Daoy (cell line): ENCODE data around the gene SPECC1. TPM values are rescaled to one million over a fixed set of nuclear protein-coding genes. Genes with fewer than 3 reads are reported as not detected.
"Not testable (repeated sequence)": the region's sequence is repeated elsewhere in the genome, so short reads cannot be mapped to it uniquely, and the experiment has no call there.

Experiments
- DNase-seq: peaks from one replicate; pipeline ENCODE4 v3.0.0-alpha.2; 2015; ENCODE audit warnings: low read depth
- total RNA-seq: library from RNA; depleted of rRNA; stranded (reverse); fragments of >200 nt; shearing (Covaris generic); gene quantifications from 2 replicates; pipeline ENCODE4 v1.2.3, GENCODE V29; 2014

The SPECC1 gene
- total RNA-seq, 1 experiment from 2014 or later: 43.0 TPM

DNA sequence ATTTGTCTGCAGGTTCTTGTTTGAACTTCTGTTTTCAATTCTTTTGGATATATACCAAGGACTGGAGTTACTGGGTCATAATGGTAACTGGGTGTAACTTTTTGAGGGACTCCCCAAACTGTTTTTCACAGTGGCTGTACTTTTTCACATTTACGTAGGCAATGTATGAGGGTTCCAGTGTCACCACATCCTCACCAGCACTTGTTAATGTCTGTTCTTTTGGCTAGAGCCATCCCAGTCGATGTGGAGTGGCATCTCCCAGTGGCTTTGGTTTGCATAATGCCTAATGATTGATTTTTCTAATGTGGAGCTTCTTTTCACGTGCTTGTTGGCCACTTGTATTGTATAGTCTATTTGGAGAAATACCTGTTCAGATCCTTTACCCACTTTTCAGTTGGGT, 59.3 kb downstream of the SPECC1 start:
- no peak for DNase-seq

DNA sequence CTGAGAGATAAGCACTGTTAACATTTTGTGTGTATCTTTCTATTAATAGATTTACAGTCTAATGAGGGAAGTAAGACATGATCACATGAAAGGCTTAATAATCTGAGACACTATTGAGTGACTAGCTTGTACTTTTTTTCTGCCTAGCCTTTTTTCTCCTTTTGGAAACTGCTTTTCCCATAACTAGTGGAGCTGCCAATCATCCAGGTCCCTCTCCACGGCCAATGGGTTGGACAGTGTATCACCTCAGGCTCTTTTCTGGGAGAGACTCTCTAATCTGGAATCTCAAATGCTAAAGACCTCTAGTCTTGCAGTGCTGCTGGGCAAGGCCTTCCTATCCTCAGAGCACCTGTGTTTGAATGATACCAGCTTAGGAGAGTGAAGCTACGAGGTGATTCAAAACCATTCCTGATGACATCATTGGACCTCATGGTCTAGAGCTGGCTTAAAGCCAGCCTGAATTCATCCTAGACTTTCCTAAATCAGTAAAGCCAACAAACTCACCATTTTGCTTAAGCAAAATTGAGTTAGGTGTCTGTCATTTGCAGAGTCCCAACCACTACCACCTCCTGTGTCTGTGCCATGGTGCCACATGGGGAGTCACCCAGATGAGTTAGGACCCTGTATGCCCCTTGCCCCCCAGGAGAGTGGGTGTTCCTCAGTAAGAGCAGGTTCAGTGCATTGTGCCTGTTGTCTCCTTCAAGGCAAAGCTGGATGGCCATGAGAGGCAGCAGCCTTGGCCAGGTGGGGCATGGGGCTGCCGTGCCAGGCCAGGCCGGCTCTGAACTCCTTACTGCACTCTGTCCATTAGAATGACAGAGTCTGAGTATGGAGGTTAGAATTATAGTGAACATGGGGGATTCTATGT, 62.9 kb downstream of the SPECC1 start:
- no peak for DNase-seq

DNA sequence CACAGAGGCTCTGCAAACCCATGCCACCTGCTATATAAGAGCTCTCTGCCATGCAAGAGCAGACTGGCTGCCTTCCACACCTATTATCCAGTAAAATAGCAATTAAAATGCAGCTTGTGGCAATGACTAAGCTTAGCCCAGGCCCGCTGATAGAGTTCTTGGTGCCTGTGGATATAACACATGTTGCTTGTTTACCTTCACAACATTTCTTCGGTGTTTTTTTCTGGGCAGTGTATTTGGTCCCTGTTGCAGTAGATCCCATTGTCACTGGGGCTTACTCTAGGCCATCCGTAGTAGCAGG, 63.5 kb downstream of the SPECC1 start:
- no peak for DNase-seq

DNA sequence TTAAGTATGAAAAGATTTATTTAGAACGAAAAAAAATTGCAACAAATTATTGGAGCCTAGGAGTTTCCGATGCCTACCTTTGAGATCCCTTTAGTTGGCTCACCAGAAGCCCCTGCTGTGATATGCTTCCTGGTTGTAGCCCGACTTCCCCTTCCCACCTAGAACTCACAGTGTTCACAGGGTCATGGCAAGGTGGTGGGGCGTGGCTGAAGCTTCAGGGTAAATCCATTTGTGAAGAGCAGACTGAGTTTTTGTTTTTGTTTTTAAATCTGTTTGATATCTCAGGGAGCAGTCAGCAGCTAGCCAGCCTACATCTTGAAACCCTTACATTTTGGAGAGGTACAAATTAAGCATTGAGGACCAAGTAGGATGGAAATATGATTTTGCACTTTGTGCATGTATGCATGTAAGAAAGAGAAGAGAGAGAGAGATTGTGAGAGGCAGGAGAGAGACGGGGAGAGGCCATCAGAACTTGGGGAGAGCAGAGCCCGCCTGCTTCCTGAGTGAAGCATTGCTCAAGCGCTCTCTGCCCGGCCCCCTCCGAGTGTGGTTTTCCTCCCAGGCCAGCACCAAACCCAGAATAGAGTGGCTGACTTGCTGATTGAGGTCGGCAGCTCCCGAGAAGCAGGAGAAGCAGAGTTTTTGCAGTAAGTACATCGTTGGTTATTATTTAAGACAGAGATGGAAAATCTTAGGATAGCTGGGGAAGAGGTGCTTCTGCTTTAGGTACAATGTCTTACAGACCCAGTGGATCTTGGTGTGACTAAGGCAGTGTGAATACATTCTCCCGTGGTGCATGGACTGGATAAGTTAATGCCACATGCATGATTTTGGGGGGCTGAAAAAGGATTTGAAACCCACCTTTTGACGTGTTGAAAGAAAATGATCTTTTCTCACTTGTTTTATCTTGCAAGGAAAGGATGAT, 64.2 kb downstream of the SPECC1 start:
- DNase-seq: peak; percentile 67

DNA sequence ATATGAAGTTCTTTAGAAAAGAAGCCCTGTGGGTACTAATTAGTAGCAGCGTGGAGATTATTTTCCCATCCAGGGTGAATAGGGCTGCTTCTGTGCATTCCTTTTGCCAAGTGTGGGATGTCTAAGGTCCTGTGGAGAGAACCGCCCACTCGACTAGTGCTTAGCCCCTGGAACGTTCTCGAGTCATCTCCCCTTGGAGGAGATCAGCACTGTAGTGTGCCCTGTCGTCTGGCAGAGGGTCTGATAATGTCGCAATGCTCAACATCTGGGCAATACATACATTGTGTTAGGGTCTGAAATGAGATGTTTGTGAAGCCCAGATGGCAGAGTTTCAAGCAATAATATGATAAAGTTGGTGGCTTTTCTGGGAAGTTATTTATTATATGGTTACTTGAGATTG, 64.8 kb downstream of the SPECC1 start:
- no peak for DNase-seq

DNA sequence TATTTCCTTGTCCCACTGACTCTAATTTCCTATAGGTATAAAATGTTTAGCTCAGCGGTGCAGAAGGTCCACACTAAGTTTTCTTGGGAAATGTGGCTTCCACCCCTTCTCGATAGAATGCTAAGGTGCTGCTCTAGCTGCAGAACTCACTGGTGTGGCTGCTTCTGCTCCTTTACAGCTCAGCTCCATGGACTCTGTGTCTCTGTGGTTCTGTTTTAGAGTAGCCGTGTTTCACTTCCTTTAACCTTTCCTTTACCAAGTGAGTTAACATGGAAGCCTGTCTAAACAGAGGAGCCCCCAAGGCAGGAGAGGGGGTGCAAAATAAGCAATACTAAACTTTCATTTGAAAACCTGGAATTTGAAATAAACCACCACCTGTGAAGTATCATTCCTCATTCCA, 65.3 kb downstream of the SPECC1 start:
- DNase-seq: no peak

DNA sequence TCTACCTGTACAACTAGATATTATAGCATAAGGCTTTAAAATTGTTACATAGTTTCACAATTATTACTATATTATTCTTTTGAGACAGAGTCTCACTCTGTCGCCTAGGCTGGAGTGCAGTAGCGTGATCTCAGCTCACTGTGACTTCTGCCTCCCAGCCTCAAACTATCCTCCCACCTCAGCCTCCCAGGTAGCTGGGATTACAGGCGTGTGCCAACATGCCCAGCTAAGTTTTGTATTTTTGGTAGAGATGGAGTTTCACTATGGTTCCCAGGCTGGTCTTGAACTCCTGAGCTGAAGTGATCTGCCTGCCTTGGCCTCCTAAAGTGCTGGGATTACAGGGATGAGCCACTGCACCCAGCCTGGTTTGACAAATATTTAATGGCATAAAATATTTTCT, 67.0 kb downstream of the SPECC1 start:
- not testable (repeated sequence) for DNase-seq

DNA sequence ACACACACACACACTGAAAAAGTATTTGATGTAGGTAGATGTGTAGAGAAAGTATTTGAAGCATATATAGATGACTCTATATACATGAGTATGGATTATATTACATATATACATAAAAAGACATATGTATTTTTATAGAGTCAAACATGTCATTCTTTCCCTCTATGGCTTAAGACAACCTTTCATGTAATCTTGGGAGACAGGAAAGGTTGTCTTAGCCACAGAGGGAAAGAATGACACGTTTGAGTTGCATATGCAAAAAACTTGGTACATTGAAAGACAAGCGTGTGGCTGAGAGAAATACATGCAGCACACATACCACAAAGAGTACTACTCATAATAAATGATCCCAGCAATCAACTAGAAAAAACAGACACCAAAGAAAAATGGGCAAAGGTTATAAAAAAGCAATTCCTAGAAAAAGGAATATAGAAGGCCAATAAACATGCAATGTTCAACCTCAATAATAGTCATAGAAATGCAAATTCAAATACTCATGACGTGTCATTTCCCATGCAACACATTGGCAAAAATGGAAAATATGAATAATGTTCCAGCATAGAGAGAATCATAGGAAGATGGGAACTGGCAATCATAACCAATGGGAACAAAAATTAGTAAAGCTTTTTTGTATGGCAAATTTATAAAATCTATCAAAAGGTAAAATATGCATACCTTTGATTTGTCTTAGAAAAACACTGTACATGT, 69.0 kb downstream of the SPECC1 start:
- no peak for DNase-seq

DNA sequence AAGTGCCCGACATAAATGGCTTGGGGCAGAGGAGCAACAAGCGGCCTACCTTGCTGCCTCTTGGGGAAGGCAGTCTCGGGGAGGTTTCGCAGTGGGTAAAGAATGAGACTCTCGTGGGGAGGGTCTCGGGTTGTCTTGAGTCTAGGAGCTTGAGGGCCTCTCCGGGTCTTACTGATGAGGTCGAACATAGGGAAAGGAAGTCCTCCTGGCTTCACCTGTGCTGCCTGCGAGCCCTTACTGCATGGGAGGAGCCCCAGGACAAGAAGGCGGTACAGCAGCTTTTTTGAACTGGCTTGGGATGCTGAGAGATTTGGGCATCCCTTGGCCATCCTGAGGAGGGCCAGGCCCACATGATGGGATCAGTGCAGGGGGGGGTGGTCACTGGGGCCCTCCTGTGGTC, 71.4 kb downstream of the SPECC1 start:
- no peak for DNase-seq

DNA sequence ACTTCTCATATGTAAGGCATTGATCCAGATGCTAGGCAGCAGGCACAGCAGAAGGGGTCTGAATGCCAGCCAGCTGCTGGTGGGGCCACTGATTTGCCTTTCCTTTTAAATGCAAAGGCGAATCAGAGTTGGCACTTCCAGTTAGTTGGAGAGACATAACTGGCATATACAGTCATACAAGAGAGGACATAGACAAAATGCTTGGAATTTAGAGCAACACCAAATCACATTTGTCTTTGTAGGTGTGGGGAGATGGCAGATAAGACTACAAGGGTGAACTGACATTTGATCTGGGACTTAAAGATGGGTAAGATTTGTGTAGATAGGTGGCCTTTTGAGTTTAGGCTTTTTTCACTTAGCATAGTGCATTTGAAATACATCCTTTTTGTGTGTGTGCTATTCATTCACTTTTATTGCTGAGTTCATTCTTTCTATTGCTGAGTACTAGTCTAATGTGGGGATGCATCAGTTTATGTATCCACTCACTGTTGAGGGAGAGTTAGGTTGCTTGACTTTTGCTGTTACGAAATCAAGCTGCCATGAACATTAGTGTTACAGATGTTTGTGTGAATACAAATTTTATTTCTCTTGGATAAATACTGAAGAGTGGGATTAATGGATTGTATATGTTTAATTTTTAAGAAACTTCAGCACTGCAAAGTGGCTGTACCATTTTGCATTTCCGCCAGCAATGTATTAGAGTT, 74.1 kb downstream of the SPECC1 start:
- DNase-seq: no peak

DNA sequence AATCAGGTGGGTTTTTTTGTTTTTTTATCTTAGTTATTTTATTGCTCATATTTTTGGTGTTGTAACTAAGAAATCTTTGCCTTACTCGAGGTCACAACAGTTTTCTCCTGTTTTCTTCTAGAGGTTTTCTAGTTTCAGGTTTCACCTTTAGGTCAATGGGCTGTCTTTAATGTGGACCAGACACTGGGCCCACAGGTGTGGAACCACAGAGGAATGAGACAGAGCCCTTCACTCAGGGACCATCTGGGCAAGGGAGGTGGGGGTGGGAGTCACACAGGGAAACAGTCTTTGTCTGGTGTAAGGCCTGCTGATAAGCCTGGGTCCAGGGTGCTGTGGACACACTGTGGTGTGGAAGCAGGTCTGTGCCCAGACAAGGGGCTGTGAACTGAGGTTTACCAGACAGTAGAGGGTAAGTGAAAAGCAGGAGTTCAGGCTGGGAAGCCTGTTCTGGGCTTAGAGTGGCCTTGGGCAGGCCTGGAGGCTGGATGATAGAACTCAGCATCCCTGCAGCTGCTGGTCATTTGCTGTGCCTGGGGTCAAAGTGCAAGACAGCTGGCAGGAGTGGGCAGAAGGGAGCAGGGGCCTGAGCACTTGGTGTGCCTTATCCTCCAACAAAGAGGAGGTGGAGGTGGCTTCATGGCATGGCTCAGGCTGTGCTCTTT, 75.6 kb downstream of the SPECC1 start:
- no peak for DNase-seq

DNA sequence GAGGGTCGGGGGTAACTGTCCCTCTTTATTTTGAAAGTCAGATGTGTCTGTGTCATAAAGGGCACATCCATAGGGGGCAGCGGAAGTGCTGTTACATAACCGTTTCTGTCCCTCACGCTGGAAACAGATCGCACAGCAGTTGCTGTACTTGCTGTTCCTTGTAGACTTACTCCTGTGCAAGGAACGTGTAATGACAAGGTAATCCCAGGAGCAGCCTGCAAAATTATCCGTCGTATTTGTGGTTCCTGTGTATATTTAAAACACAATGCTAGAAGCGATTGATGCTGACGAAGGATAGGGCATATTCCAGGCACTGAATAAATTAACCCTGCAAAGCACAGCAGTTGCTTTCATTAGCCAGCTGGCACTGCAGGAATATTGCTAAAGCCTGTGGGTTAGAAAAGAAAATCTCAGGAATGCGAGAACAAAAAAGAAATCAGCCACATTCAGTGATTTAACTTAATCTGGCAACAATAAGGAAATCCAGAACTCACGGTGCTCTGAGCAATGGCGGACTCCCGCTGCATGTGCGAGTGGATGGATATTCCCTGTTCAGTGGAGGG, 76.2 kb downstream of the SPECC1 start:
- no peak for DNase-seq

DNA sequence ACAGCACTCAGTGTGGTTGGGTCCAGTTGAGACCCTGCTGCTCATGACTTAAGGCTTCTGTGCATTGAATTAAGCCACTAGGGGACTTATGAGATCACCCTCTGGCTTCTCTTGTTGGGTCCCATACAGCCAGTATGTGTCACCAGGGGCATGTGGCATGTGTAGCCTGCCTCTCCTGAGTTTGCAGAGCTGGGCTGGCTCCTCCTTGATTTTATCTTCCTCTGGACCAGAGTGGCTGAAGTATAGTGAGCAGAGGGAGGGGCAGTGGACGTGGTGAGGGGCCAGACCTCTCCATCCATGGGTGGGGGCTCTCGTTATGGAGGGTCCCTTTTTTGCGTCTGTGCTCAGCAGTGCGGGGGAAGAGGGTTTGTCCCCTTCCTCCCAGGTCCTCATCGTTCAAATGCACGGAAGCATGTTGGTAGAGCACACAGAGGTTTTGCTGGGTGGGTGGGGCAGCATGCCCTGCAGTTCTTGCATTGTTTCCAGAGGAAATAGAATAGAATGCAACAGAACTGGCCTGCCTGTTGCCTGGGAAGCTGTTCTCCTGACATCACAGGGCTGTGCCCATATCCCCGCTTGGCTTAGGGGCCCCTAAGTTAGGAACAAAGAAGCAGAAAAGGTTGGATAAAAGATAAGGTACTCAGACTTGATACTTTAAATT, 77.4 kb downstream of the SPECC1 start:
- no peak for DNase-seq

DNA sequence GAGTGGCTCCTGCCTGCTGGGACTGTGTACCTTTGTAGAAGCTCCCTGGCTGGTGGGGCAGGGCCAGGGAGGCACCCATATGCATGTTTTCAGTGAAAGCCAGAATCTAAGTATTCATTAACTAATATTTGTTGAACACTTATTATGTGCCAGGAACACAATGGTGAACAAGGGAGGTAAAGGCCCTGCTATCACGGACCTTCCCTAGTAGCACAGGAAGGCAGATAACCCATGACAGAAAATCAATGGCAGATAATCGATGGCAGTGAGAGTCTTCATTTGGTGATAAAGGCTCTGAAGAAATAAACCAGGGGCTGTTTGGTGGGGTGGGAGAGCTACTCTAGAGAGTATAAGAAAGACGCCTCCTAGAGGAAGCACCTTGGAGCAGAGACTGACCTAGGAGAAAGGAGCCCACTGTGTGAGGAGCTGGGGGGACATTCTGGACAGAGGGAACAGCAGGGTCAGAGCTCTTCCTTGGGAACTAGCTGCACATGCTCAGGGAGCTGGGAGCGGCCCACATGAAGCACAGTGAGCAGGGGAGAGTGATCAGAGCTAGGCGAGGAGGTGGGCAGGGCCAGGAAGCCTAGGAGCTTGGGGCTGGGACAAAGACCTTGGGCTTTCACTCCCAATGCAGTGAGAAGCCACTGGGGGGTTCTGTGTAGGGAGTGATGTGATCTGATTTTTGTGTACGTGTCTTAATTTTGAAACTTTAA, 78.5 kb downstream of the SPECC1 start:
- no peak for DNase-seq

DNA sequence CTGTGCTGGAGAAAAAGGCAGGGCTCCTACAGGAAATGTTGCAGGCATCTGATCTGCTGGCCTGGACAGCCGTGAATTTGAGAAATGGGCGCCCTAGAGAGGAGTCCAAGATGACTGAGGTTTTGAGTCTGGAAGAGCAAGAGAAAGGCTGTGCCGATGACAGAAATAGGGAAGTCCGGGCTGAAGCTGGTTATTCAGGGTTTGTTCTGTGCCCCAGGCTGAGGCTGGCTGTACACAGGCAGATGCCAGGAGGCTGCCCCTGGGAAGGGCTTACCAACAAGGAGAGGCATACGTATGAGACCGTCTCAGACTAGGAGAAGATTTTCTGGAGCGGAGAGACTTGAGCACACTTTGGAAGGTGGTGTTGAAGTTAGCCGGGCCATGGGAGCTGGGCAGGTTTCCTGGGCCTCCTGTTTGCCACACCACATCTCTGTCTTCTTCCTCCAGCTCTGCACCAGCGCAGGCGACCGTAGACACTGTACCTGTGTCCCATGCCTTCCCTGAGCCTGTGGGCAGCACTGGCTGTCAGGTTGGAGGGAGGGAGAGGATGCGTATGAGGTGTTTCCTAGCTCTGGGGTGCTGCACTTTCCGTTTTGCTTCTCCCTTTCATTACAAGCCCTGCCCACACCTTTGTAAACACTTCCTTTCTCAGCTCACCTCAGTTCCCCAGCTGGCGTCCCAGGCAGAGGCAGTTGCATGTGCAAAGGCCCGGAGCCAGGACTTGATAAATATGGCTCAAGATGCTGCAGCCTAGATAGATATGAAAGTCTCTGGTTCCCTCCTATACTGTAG, 80.8 kb downstream of the SPECC1 start:
- no peak for DNase-seq

DNA sequence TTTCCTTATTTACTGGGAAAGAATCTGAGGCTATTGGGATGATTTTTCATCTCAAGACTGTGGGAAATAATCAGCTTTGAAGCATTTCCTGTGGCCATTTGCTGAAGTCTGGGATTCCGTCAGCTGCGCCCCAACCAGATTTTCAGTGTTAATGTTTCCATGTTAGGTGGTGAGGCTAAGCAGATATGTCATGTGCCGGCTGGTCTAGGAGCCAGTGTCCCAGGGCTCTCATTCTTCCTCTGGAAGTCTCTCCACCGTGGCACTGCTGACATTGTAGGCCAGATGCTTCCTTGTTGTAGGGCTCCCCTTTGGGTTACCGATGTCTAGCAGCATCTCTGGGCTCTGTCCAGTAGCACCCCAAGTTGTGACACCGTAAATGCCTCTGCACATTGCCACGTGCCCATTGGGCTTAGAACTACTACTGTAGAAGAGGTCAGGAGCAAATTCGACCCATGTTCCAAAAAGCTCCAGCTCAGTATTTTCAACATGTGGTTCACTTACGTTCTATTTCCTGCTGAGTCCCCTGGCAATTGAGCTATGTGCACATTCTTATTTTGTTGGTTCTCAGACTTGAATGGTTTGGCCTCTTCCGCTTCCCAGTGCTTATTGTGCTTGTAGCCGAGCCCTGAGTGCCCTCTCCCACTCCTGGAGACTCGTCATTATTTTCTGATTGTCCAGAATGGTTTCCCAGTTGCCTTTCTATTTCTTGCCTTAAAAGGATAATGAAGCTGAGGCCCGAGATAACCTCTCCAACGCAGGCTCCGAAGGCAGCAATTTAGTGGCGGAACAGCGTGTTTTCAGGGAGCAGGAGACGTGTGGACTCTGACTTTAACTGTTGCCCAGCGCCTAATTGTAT, 82.2 kb downstream of the SPECC1 start:
- DNase-seq: no peak

DNA sequence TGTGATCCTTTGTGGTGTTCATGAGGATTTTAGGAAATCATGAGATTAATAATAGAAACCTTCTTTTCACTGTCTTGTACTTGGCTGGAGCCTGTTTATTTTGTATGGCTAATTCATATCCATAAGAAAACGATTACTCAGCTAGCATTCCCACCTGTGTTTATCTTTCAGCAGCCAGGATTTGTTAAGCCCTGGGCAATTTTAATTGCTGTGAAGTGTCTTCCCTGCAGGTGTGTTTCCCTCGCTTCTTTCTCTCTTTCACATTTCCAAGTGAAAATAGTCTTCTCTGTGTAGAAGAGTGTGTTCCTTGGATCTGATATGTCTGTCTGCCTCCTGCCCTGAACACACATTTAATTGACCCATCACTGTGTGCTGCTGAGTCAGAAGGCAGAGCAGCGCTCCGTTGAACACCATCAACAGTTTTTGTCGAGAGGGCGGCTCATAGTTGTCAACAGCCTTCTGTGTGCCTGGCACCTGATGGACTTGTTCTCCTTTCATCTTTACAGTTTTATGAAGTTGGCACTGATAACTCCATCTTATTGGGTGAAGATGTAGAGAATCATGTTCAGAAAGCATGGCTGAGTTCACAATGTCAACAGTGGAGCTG, 83.2 kb downstream of the SPECC1 start:
- no peak for DNase-seq
